ENCODE data around the gene LILRA6.

DNA sequence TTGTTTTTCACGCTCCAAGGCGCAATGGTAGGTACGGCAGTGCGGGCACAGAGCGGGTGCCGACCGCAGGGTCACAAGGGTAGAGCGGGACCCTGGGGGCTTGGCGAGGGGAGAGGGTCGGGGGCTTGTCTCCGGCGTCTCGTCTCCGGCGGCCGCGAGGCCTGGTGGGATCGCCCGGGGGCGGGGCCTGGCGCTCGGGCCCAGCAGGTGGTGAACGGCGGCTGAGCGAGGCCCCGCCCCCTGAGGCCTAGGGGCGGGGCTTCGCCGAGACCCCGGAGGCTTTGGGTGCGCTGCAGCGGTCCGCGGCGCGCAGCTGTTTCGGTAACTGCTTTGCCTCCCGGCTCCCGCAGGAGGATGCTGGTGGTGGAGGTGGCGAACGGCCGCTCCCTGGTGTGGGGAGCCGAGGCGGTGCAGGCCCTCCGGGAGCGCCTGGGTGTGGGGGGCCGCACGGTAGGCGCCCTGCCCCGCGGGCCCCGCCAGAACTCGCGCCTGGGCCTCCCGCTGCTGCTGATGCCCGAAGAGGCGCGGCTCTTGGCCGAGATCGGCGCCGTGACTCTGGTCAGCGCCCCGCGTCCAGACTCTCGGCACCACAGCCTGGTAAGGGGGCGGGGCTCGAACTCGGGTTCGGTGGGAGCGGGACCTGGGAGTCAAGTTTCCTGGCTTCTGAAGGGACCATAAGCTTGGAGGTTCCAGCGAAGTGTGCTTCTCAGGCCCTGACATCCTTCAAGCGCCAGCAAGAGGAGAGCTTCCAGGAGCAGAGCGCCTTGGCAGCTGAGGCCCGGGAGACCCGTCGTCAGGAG, 51.4 kb downstream of the LILRA6 start, which contains the start of gene TSEN34:
- TF ChIP-seq, protein P1, sequence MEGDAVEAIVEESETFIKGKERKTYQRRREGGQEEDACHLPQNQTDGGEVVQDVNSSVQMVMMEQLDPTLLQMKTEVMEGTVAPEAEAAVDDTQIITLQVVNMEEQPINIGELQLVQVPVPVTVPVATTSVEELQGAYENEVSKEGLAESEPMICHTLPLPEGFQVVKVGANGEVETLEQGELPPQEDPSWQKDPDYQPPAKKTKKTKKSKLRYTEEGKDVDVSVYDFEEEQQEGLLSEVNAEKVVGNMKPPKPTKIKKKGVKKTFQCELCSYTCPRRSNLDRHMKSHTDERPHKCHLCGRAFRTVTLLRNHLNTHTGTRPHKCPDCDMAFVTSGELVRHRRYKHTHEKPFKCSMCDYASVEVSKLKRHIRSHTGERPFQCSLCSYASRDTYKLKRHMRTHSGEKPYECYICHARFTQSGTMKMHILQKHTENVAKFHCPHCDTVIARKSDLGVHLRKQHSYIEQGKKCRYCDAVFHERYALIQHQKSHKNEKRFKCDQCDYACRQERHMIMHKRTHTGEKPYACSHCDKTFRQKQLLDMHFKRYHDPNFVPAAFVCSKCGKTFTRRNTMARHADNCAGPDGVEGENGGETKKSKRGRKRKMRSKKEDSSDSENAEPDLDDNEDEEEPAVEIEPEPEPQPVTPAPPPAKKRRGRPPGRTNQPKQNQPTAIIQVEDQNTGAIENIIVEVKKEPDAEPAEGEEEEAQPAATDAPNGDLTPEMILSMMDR (IDR thresholded peaks at IDR 0.05), result peak in 1 of 3 experiments; percentile 7
- TF ChIP-seq POLR2AphosphoS5 (IDR thresholded peaks at IDR 0.05; ENCODE audit: insufficient read depth in 1 of 2, low read depth in 1 of 2), result no peak

All from vagina (tissue), 2 donors.